Posterior vena cava (tissue), 2 donors: Measurements from ENCODE around the gene ARHGAP33. TPM values are rescaled to one million over a fixed set of nuclear protein-coding genes. Genes with fewer than 3 reads are reported as not detected.
"Not testable (repeated sequence)": the region's sequence is repeated elsewhere in the genome, so short reads cannot be mapped to it uniquely, and the experiment has no call there.

ENCODE experiments used
- DNase-seq: peaks from one replicate; pipeline ENCODE4 v3.0.0-alpha.2; 2020; ENCODE audit warnings: low spot score
- intact Hi-C, 2 donors: fragments of 100-400 bp; cut with DNase I; formaldehyde crosslinking; loops; one replicate each; pipeline versions ENCODE4 v1.14.1 to v1.14.2; 2022 to 2023
- total RNA-seq, 2 donors: library from RNA; stranded (reverse); fragmentation: NEBNext Ultra II Directional; extraction: Animal tissue kit (Norgen Biotek cat#: 25700); gene quantifications; one replicate each; pipeline ENCODE4 v1.2.1, GENCODE V29; 2021
- donor health status: DM: yes; HTN: yes; CAD: no.
- donor health status: DM: yes; HTN: yes; CAD: no.

ARHGAP33 gene
- total RNA-seq, 2 donors from 2014 or later: 6.2 to 9.6 TPM

GRCh38 chr19:35787227-35787799 is 11.9 kb downstream of the ARHGAP33 start:
- intact Hi-C loops: no loop called here
- DNase-seq: no peak

GRCh38 chr19:35788205-35788960 is 13.0 kb downstream of the ARHGAP33 start:
- no peak for DNase-seq
- intact Hi-C loops: no loop called here

GRCh38 chr19:35789195-35789977 is 14.0 kb downstream of the ARHGAP33 start:
- no peak for DNase-seq
- intact Hi-C loops: no loop called here

- intact Hi-C loops: no loop called here
- no peak for DNase-seq
Observed at GRCh38 chr19:35789978-35790944, 14.9 kb downstream of the ARHGAP33 start.

GRCh38 chr19:35790981-35791813 is 15.8 kb downstream of the ARHGAP33 start:
- no peak for DNase-seq
- intact Hi-C loops: no loop called here

GRCh38 chr19:35791814-35792279 is 16.5 kb downstream of the ARHGAP33 start:
- intact Hi-C loops: no loop called here
- DNase-seq: no peak

- DNase-seq: no peak
- intact Hi-C loops: no loop called here
Observed at GRCh38 chr19:35792312-35792711, 16.9 kb downstream of the ARHGAP33 start.

GRCh38 chr19:35792888-35793287 is 17.5 kb downstream of the ARHGAP33 start:
- no peak for DNase-seq
- intact Hi-C loops: no loop called here

GRCh38 chr19:35793381-35794165 is 18.2 kb downstream of the ARHGAP33 start:
- intact Hi-C loops: no loop called here
- DNase-seq: no peak

- DNase-seq, intact Hi-C loops: not testable (repeated sequence)
Observed at GRCh38 chr19:35795564-35795963, 20.2 kb downstream of the ARHGAP33 start.

GRCh38 chr19:35796645-35797542 is 21.5 kb downstream of the ARHGAP33 start:
- no peak for DNase-seq
- intact Hi-C loops: no loop called here

- intact Hi-C loops: no loop called here
- DNase-seq: no peak
Observed at GRCh38 chr19:35797663-35798062, 22.3 kb downstream of the ARHGAP33 start.

- intact Hi-C loops: no loop called here
- DNase-seq: no peak
Observed at GRCh38 chr19:35801828-35802227, 26.5 kb downstream of the ARHGAP33 start.

GRCh38 chr19:35805526-35806102 is 30.2 kb downstream of the ARHGAP33 start:
- no peak for DNase-seq

GRCh38 chr19:35806597-35806996 is 31.2 kb downstream of the ARHGAP33 start:
- intact Hi-C loops: no loop called here
- DNase-seq: no peak

More at GRCh38 chr19:35805526-35806102, 30.2 kb downstream of the ARHGAP33 start:
- intact Hi-C loops: no loop called here

GRCh38 chr19:35807633-35808032 is 32.3 kb downstream of the ARHGAP33 start:
- DNase-seq: no peak
- intact Hi-C loops: no loop called here
